Measurements from ENCODE around the gene FOXO6.

The FOXO6 gene

GRCh38 chr1:41328780-41329640, 32.2 kb upstream of the FOXO6 start:
- in situ Hi-C loops (cut with HindIII; ENCODE audit: low sequenced_read_pairs): no loop called here

DNA sequence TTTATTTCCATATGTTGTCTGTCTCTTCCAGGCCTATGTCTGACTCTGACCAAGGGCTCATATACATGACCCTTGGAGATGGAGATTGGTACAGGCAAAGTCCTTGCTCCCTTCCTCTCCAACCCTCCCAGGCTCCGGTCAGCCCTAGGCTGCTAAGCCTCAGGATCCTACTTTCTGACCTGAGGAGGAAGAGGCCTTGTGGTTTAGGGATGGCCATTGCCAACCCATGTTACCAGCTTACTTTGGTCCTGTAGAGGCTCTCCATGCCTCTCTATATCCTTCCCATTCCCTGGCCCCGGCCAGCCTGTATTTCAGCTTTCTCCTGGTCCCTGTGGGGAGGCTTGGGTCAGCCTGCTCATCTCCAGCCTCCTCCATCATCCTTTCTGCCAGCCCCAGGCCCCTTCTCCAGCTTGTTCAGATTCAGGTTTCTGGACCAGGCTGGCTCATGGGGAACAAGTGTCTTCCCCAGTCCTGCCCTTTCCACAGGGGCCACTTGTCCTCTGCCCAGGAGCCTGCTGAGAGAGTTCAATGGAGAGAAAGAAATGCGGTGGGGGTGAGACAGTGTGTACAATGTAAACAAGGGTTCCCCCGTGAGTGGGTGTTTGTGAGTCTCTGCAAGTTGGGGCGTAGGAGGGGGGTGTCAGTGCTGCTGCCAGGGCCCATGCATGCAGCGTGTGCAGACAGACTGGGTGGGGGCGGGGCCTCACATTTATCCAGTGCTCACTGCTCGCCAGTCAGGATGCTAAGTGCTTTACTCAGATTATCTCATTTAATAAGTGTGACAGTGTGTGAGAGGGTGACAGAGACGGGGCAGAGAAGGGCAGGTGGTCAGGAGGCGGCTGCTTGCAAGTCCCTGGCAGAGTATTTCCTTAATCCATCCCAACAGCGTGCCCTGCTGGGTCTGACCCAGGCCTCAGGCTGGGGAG, 31.3 kb upstream of the FOXO6 start:
- in situ Hi-C loops (cut with HindIII; ENCODE audit: low sequenced_read_pairs): loop anchor here (5.0 kb wide), 1 partner anchor 87 kb away; no protein-coding TSS in a partner anchor

GRCh38 chr1:41330588-41331545, 30.4 kb upstream of the FOXO6 start:
- in situ Hi-C loops (cut with HindIII; ENCODE audit: low sequenced_read_pairs): loop anchor here (5.0 kb wide), 1 partner anchor 86 kb away; no protein-coding TSS in a partner anchor

DNA sequence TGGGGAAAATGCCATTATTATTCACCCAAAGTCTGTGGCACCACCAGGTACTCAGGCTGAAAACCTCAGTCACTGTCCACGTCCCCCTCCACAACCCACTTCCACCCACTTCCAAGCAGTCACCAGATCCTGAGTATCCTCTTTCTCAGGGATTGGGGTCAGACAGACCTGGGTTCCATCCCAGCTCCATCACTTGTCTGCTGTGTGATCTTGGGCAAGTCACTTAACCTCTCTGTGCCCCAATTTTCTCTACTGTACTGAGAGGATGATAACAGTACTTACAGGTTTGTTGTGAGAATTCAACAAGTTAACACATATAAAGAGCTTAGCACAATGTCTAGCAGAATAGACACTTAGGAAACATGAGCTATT, 29.7 kb upstream of the FOXO6 start:
- in situ Hi-C loops (cut with HindIII; ENCODE audit: low sequenced_read_pairs): loop anchor here (5.0 kb wide), 1 partner anchor 86 kb away; no protein-coding TSS in a partner anchor

DNA sequence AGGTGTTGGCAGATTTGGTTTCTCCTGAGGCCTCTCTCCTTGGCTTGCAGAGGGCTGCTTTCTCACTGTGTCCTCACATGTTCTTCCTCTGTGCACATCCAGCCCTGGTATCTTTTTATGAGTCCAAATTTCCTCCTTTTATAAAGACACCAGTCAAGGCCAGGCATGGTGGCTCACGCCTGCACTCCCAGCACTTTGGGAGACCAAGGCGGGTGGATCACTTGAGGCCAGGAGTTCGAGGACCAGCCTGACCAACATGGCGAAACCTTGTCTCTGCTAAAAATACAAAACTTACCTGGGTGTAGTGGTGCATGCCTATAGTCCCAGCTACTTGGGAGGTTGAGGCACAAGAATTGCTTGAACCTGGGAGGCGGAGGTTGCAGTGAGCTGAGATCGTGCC, 29.1 kb upstream of the FOXO6 start:
- in situ Hi-C loops (cut with HindIII; ENCODE audit: low sequenced_read_pairs): loop anchor here (5.0 kb wide), 1 partner anchor 85 kb away; no protein-coding TSS in a partner anchor

DNA sequence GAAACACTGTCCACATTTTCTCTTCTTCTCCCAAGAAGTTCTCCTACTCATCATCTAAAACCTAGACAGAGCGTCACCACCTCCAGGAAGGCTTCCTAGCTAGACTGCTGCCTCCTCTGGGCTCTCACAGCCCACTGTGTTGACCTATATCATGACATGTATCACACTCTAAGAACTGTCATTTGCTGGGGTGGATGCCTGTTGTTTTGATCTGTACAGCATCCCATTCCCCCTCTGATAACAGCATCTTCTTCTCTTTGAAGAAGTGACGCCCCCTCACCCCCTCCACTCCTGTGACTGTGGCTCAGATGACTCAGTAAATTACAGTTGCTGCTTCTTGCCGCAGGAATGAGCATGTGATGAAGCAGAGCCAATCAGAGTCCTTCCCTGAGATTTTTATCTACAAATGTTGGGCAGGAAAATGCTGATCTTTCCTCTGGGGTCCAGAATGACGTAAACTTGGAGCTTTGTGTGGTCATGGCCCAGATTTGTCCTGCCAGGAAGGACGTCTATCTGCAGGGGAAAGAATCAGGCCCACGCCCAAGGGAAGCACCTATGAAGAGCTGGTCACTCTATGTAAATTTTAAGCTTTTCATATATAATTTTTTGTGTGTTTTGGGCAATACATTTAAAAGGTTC, 28.0 kb upstream of the FOXO6 start:
- in situ Hi-C loops (cut with HindIII; ENCODE audit: low sequenced_read_pairs): loop anchor here (5.0 kb wide), 1 partner anchor 84 kb away; no protein-coding TSS in a partner anchor

- in situ Hi-C loops (cut with HindIII; ENCODE audit: low sequenced_read_pairs): no loop called here
Observed at GRCh38 chr1:41338820-41339219, 22.4 kb upstream of the FOXO6 start.

GRCh38 chr1:41340655-41341364, 20.4 kb upstream of the FOXO6 start:
- in situ Hi-C loops (cut with HindIII; ENCODE audit: low sequenced_read_pairs): no loop called here

DNA sequence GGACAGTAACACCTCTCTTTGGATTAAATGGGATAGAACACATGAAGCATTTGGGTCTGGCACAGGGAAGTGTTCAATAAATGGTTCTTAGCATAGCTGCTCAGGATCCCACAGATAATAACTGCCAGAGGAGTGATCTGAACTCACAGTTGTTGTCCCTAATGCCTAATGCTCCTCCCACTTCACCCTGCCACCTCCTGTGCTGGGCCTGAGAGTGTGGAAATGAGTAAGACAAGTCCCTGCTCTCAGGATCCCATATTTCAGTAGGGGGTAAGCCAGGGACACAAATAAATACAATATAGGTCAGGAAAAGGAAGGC, 19.9 kb upstream of the FOXO6 start:
- in situ Hi-C loops (cut with HindIII; ENCODE audit: low sequenced_read_pairs): no loop called here

DNA sequence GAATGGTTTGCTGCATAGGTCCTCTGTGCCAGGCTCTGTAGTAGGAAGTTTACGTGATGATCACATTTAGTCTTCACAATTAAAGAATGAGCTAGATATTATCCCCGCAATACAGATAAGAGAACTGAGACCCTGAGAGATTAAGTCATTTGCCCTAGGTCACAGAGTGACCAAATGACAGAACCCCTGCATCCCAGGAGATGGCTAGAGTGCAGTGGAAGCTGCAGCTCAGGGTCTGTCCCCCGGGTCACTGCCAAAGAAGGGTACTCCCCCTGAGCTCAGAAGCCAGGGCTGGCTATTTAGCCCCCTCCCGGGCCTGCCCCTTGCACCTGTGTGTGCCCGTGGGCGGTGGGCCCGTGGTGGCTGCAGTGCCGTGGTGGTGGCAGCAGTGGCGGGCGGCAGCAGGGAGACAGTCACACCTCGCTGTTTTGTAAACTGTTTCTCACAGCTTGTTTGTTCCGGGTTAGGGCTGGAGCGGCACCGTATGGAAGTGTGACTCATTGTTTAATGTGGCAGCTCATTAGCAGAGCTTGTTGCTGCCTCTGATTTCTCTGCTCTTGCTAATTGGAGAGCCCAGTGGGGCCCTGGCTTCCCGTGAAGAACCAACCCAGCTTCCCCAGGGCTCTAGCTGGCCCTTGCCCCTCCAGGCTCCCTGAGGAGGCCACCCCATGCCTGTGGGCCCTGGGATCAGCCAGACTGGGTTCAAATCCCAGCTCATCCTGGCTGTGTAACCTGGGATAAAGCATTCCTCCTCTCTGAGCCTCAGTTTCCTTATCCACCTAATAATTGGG, 19.3 kb upstream of the FOXO6 start:
- in situ Hi-C loops (cut with HindIII; ENCODE audit: low sequenced_read_pairs): no loop called here

- in situ Hi-C loops (cut with HindIII; ENCODE audit: low sequenced_read_pairs): no loop called here
Observed at GRCh38 chr1:41342774-41343355, 18.4 kb upstream of the FOXO6 start.

DNA sequence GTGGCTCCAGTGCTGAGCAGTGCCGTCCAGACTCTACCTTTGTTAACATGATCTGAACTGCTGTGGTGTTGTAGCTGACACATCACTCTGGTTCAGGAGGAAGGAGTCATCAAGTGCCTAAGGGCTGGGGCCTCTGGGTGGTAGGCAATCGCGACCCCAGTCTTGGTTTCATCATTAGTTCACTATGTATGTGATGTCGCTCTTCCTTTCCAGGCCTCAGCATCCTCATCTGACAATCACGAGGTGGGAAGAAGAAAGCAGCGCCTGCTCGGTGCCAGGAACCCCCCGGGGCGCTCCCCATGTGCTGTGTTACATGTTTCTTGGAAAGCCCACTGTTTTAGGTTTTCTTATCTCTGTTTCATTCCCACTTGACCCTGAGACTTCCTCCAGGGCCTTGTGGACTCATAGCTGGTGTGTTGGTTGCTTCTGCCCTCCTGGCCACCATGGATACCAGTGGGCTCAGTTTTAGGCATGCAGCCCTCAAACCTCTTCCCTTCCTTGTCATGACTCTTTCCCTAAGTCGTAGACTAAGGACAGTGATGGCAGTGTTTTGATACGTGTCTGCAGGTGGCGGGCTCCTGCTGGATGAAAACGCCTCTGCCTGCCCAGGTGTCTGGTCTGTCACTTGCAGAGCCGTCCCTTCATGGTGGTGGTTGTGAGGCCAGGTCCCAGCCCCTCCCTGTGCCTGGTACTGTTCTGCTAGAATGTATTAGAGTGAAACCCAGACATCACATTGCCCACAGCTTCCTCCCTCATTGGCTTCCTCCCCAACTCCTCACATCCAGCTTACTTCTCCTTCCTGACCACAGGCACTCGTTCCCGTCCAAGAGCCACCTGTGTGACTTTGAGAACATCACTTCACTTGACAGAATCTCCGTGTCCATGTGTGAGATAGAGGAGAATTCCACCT, 17.2 kb upstream of the FOXO6 start:
- in situ Hi-C loops (cut with HindIII; ENCODE audit: low sequenced_read_pairs): no loop called here

GRCh38 chr1:41344708-41345159, 16.5 kb upstream of the FOXO6 start:
- in situ Hi-C loops (cut with HindIII; ENCODE audit: low sequenced_read_pairs): no loop called here

DNA sequence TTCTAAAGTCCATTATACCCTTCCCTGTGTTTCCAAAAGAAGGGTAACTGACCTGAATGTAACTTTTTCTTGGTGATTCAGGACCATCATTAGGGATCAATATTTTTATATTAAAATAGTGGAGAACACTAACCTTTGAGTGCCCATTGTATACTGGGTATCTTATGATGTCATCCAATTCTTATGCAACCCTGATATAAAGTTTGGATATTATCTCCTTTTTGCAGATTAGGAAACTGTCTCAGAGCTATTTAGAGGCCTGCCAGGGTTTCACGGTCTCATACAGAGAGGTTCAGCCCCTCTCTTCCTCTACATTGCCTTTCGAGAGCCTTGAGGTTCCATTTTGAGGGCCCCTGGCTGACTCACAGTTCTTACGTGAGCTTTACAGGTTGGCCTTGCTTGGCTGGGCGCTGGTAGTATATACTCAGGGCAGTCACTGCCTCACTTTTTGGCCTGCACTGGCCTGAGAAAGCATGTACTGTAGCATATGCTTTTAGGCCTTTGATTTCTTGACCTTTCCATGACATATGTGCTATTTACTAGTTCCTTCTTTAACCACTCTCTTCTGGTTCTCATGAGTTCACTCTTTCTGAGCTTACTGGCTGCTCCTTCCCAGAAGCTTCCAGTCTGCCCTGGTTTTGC, 15.7 kb upstream of the FOXO6 start:
- in situ Hi-C loops (cut with HindIII; ENCODE audit: low sequenced_read_pairs): no loop called here

DNA sequence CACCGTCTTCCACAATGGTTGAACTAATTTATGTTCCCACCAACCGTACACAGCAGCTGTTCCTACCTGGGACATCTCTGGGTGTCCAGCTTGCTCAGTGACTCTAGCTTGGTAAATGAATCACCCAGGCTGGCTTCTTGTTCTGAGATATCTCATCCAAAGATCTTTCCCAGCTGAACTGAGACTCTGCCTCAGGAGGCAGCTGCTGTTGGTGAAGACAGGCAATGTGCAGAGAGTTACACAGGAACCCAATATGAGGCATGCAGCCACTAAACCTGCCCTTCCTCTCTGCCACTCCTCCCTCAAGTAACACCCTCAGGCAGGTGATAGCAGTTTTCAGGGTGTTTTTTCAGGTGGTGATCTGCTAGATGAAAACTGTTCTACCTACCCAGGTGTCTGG, 14.0 kb upstream of the FOXO6 start:
- in situ Hi-C loops (cut with HindIII; ENCODE audit: low sequenced_read_pairs): no loop called here

DNA sequence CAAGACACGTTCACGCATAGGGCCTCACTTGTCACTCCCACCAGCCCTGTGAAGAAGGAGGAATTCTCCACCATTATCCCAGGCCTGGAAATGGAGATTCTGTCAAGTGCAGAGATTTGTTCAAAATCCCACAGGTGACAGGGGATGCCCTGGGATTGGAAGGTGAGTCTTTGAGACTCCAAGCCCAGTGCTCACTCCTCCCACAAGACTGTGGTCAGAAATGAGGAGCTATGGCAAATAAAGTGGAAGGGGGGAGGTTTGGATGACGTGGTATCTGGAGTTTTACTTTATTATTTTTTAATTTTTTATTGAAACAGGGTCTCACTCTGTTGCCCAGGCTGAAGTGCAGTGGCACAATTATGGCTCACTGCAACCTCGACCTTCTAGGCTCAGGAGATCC, 12.8 kb upstream of the FOXO6 start:
- in situ Hi-C loops (cut with HindIII; ENCODE audit: low sequenced_read_pairs): no loop called here
